NCI-H526 (cell line): Measurements from ENCODE around the gene BIRC2.
"Not testable (repeated sequence)": the region's sequence is repeated elsewhere in the genome, so short reads cannot be mapped to it uniquely, and the experiment has no call there.

Experiments used
- DNase-seq, 2 experiments: peaks; one replicate each; lab custom pipeline; 2025; lab: John Stamatoyannopoulos, UW

The BIRC2 gene

DNA sequence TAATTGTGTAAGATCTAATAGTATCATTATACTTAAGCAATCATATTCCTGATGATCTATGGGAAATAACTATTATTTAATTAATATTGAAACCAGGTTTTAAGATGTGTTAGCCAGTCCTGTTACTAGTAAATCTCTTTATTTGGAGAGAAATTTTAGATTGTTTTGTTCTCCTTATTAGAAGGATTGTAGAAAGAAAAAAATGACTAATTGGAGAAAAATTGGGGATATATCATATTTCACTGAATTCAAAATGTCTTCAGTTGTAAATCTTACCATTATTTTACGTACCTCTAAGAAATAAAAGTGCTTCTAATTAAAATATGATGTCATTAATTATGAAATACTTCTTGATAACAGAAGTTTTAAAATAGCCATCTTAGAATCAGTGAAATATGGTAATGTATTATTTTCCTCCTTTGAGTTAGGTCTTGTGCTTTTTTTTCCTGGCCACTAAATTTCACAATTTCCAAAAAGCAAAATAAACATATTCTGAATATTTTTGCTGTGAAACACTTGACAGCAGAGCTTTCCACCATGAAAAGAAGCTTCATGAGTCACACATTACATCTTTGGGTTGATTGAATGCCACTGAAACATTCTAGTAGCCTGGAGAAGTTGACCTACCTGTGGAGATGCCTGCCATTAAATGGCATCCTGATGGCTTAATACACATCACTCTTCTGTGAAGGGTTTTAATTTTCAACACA is 23.3 kb upstream of the BIRC2 start:
- DNase-seq: no peak

DNA sequence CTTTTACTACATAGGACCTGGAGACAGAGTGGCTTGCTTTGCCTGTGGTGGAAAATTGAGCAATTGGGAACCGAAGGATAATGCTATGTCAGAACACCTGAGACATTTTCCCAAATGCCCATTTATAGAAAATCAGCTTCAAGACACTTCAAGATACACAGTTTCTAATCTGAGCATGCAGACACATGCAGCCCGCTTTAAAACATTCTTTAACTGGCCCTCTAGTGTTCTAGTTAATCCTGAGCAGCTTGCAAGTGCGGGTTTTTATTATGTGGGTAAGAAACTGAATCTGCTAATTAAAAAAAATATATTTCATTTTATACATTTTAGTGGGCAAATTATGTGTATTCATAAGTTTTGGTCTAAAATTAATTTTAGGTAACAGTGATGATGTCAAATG is 21.9 kb upstream of the BIRC2 start:
- no peak for DNase-seq

DNA sequence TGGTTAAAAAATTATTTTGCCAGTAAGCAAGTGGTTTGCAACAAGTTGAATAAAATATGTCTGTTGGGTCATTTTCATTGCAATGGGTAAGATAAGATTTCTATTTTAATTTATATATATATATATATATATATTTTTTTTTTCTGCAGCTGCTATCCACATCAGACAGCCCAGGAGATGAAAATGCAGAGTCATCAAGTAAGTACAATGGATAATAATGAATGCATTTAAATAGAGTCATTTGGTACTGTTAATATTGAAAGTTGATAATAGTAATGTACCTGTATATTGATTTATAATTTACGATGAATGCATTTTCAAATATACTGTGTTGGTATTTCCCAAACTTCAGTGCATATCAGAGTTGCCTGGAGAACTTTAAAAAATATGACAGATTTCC is 18.3 kb upstream of the BIRC2 start:
- no peak for DNase-seq

DNA sequence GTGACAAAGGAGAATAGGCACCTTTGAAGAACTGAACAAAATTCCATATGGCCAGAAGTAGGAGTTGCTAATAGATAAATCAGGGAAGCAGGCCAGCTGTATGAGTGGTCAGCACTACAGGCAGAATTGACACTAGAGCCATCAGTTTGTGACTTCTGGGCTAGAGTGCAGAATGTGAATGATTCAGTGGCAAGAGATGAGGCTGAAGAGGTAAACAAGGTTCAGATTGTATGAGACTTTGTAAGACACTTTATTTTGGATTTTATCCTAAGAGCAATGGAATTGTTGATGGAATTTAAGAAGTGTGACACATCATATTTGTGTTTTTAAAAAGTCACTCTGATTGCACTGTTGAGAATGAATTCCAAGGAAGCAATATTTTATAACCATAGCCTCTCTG is 16.8 kb upstream of the BIRC2 start:
- DNase-seq: no peak

DNA sequence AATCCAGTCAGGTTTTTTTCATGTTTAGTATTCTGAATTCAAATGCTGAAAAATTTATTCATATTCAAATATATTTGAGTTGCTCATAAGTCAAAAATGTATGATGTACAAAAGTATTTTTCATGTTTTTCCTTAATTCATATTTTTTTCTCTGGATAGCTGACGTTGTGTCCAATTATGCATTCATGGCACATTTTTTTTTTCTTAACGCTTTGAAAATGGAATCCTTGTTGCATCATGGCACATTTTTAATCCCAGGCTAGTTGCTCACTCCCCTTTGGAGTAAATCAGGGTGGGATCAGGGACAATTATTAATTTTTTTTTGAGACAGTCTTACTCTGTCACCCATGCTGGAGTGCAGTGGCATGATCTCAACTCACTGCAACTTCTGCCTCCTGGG is 15.7 kb upstream of the BIRC2 start:
- DNase-seq: no peak

DNA sequence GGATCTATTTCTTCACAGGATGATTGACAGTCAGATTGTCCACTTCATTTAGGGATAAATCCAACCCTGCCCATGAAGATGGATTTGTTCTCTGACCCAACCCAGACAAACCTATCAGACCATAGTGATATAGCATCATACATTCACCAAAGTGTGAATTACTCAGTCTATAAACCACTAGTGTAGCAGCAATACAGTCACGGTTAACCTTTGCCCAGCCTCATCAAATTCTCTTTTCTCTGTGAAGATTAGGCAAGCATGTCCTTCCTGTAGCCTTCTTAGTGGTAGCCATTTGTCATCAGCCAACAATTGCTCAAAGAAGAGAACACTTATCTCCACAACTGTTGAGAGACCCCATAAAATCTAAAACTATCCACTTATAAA is 14.4 kb upstream of the BIRC2 start:
- no peak for DNase-seq

DNA sequence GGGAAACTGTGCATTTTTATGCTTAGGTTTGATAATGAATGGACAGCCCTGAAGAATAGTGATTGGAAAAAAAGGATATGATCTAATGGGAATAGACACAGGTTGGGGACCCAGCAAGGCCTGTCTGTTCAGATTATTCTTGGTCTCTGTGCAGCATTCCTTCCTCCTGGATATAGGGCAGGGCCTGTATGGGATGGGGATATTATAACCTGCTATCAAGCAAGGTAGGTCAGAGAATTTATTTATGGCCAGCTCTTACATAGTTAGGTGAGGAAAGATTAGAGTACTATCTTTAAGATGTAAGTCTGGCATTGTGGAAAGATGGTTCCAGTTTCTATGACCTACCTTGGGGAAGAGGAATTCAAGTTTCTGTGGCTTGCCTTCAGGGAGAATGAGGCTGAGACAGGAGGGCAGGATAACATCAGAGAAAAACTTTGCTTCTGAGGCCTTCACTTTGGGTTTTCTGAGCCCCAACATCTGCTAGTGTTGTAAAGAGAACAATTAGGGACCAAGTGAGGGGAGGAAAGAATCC is 8.5 kb upstream of the BIRC2 start:
- no peak for DNase-seq

DNA sequence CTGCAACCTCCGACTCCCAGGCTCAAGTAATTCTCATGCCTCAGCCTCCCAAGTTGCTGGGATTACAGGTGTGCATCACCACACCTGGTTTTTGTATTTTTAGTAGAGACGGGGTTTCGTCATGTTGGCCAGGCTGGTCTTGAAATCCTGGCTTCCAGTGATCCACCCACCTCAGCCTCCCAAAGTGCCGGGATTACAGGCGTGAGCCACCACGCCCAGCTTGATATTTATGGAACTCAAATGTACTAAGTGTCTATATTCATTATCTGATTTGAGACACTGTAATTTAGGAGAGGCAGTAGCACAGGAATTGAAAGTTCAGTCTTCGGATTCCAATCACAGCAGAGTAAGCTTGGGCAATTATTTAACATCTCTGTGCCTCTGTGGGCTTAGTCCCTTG is 5.7 kb upstream of the BIRC2 start:
- DNase-seq: not testable (repeated sequence)

DNA sequence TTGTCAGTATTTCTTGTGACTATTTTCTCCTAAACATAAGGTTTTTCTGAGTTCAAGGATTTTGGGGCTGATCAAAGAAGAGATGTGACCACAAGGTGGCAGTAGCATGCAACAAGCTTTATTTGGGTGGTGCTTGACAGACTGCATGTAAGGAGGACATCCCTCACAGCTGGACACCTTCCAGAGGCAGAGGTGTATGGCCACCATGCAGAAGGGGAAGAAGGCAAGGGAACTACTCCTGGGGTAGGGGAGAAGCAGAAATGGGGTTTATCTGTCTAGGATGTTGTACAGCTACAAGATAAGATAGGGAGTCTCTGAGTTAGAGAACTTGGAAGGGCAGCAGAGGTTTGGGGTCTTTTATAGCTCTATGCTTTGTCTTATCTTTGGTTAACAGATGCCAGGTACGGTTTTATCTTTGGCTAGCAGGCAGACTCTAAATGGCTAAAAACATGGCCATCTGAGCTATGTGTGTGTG is 5.1 kb upstream of the BIRC2 start:
- peak; percentile 90 to 95 for DNase-seq

DNA sequence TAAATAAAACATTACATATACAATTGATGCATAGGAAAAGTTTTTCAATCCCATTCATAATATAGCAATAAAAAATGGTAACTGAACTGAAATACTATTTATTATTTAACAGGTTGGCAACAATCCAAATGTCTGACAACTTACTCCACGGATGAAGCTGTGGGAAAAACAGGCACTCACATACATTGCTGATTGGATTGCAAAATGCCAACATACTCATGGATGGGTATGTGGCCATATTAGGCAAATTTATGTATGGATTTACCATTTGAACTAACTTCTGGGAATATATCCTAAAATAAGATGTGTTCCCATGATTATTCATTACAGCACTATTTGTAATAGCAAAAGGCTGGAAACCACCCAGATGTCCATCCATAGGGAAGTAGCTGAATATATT is 3.2 kb upstream of the BIRC2 start:
- DNase-seq: peak in 1 of 2 experiments; percentile 44

DNA sequence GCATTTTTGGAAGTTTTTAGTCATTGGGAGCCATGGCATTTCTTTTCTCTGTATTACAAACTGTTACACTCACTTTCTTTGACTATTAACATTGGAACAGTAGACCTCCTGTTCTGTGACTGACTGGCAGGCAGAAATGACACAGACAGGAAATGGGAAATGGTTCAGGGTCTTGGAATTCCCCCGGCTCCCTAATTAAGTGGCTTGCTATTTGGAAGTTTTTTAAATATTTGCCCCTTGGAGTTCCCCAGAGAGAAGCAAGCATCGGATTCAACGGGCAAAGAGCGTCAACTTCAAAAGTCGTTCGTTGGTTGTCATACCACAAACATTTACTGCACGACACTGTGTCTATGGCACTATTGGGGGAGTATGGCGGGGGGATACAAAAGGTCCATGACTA is 1.1 kb upstream of the BIRC2 start:
- peak; percentile 77 to 79 for DNase-seq

DNA sequence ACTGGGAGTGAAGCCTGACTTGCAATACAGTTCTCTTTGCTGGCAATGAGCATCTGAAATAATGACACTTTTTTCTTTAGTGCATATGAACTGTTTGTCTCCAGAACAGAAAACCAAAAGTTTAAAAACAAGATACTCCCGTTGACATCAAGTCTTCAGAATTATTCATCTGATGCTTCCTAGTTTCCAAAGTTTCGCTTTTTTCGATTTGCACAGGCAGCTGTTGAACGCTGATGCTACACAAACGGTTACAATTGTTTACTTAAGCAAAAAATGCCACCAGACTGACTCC is 612 bp upstream of the BIRC2 start:
- no peak for DNase-seq

DNA sequence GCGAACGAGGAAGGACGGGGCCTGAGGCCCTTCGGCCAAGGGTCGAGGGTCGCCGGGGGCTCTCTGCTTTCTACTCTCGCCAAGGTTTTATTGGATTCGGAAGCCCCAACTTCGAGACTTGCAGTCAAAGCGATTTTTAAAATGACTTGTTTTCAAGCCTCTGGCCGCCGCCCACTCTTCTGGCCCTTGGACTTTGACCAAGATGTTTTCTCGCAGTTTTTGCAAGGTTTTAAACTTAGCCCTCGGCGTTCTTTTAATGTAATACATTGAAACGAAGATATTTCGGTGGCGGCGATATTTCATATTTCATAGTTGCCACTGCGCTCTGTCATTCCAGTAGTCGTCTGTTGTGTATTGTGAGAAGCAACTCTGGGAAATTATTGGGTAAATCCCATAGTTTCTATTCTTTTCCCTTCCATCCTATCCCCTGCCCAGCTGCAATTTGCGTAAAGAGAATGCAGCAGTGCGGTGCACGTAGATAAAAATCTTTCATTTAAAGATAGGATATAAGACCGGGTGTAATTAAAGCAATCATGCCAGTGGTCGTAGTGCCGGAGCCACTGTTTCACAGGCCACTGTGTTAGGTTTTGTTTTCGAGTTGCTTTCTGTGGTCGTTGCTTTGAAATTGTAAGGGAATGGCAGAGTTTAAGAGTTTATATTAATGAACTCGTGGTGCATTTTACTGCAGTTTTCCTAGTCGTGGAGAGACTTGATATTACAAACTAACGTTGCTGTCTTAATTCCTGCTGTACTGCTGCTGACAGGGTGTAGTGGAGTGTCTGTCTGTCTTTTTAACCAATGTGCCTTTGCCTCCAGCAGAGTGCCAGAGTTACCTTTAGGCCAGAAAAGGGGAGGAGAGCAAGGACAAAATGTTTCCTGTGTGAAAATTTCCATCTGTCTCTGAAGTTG is 702 bp downstream of the BIRC2 start:
- DNase-seq: peak; percentile 70 to 79

DNA sequence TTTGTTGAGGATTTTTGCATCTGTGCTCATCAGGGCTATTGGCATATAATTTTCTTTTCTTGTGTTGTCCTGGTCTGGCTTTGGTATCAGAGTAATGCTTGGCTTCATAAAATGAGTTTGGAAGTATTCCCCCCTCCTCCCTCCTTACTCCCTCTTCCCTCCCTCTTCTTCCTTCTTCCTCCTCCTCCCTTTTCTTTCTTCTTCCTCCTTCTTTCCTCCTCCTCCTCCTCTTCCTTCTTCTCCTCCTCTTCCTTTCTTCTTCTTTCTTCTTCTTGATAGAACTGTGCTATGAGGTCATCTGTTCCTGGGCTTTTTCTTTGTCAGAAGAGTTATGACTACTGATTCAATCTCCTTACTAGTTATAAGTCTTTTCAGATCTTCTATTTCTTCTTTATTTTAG is 10.1 kb downstream of the BIRC2 start:
- no peak for DNase-seq

DNA sequence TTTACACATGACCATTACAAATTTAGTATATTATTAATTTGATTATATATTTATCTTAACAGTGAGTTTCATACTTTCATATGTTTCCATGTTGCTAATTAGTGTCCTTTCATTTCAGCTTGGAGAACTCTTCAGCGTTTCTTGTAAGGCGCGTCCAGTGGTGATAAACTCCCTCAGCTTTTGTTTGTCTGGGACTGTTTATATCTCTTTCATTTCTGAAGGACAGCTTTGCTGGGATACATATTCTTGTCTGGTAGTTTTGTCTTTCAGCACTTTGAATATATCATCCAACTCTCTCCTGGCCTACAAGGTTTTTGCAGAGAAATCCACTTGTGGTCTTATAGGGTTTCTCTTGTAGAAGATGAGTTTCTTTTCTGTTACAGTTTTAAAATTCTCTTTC is 12.4 kb downstream of the BIRC2 start:
- DNase-seq: no peak

DNA sequence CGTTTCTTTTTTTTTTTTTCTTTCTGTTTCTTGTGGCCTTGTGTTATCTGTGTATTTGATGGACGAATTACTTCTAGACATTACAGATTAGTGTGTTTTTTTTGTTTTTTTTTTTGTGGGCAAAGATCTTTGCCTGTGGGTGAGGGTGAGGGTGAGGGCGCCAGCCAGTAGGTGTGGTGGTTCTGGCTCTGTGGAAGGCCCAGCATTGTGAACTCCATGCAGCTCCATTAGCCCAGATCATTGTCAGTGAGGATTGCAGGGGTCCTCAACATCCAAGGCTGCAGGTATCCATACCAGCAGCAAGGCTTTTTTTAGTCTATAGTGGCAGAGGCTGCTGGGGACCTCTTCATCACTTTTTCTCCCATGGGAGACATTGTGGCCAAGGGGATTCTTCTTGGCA is 13.7 kb downstream of the BIRC2 start:
- DNase-seq: no peak

DNA sequence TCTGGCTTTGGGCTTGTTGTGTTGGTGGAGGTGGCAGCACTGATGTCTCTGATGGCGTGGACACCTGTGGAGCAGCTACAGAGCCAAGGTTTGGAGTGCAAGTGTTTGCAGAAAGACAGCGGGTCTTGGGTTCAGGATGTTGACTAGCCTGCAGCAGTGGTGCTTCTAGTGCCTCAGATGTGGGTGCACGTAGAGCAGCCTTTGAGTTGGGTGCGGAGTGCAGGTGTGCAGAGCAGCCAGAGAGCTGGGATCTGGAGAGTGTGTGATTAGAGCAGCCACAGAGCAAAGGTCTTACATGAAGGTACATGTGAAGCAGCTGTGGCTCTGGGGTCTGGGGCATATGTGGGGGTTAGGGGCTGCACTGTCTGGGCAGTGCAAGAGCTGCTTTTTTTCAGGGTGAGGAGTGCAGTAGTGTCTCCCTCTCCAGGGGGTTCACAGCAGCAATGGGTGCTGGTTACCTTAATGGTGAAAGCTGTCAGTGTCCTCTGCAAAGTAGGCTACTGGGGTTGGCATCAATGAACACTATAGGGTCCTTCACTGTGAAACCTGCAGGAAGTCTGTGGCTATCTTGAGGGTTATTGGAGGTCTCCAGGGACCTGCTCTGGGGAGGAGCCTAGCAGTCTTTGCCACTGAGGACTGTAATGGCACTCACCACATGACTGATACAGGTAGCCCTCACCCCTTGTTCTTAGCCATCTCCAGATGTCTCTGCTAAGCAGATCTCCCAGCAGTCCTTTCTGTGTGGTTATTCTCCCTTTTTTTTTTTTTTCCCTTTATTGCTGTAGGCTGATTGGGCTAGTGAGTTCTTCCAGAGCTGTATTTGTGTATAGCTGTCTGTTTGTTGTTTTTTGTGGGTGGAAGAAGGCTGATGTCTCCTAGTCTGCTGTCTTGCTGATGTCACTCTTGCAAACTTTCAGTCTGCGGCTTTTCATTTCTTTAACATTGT is 14.3 kb downstream of the BIRC2 start:
- no peak for DNase-seq

DNA sequence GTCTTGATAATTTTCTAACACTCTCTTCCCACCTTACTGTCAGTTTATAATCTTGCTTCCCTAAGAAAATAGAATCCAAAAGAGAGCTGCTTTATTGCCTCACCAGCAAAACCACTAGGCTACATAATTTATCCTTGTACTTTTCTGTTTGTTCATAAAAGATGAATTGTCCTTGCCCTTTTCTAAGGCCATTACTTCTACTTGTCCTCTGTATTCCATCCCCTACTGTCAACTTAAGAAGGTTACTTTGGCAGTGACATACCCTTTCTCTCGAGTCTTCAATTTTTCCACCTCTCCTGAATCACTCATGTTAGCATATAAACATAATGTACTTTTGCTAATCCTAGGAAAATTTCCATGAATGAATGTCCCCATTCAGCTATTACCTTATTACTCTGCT is 18.0 kb downstream of the BIRC2 start:
- no peak for DNase-seq

DNA sequence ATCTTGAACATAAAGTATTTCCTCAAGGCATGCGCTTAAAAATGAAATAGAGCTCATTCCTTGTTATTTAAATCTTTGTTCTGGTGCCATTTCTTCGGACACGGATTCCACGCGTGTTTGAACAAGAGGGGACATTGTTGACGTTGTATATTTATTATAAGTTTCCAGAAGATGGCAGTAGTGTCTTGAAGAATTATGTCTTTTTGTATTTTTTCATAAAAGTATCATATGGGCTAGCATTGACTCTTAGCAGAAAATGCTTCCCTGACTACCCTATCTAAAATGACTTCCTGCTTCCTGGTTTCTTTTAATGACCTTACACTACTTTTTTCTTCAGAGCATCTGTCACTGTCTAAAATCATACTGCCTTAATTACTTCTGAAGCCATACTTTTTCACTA is 20.4 kb downstream of the BIRC2 start:
- peak in 1 of 2 experiments; percentile 38 for DNase-seq

DNA sequence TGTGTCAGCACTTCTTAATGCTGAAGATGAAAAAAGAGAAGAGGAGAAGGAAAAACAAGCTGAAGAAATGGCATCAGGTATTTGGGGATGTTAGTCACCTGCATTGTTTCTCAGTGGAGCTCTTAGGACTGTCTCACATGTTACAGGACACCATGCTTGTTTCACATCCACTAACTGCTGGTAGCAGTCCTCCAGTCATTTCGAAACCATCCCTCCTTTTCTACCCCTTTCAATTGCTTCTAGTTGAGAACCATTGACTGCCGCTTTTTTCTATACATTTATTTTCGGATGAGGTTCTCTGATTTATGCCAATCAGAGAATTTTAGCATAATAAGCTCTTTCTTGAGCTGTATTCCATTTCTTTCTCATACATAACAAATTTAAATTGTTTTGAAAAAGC is 21.5 kb downstream of the BIRC2 start:
- no peak for DNase-seq

DNA sequence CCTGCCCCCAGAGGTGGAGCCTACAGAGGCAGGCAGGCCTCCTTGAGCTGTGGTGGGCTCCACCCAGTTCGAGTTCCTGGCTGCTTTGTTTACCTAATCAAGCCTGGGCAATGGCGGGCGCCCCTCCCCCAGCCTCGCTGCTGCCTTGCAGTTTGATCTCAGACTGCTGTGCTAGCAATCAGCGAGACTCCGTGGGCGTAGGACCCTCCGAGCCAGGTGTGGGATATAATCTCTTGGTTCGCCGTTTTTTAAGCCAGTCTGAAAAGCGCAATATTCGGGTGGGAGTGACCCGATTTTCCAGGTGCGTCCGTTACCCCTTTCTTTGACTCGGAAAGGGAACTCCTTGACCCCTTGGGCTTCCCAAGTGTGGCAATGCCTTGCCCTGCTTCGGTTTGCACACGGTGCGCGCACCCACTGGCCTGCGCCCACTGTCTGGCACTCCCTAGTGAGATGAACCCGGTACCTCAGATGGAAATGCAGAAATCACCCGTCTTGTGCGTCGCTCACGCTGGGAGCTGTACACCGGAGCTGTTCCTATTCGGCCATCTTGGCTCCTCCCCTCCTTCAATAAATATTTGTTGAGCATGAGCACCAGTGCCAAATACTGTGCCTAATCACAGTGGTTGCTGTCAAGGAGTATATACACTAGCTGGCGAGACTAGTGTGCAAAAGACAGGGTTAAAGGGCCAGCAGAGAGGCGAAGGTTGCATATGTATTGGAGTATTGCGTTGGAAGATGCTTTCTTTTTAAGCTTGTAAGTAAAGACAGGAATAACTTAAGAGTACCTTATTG is 27.8 kb downstream of the BIRC2 start:
- DNase-seq: not testable (repeated sequence)
